Esophagus (tissue), 2 donors: Measurements from ENCODE around the gene CDHR1. TPM values are rescaled to one million over a fixed set of nuclear protein-coding genes. Genes with fewer than 3 reads are reported as not detected.

ENCODE experiments used
- H3K27ac ChIP-seq, 2 donors: one replicate each; pipeline ENCODE4 v1.5.1; 2013; ENCODE audit warnings: low read depth in 2 of 2, mild to moderate bottlenecking in 2 of 2, inconsistent platforms in 1 of 2, low read length in 1 of 2, moderate library complexity in 1 of 2
- H3K27me3 ChIP-seq, 2 donors: one replicate each; pipeline ENCODE4 v1.6.1; 2013; ENCODE audit warnings: low read length in 2 of 2, control low read depth in 1 of 2, mild to moderate bottlenecking in 1 of 2; ENCODE audit not compliant: insufficient read depth in 2 of 2, control insufficient read depth in 1 of 2
- H3K36me3 ChIP-seq, 2 donors: one replicate each; pipeline ENCODE4 v1.6.1; 2013; ENCODE audit warnings: low read length in 1 of 2; ENCODE audit not compliant: control insufficient read depth in 2 of 2, insufficient read depth in 2 of 2
- H3K4me1 ChIP-seq, 2 donors: one replicate each; pipeline ENCODE4 v1.6.1; 2013; ENCODE audit warnings: low read length in 1 of 2; ENCODE audit not compliant: control insufficient read depth in 2 of 2, insufficient read depth in 2 of 2
- H3K4me3 ChIP-seq, 2 donors: one replicate each; pipeline ENCODE4 v1.5.1; 2013; ENCODE audit warnings: low read length in 2 of 2, mild to moderate bottlenecking in 2 of 2, low read depth in 1 of 2, moderate library complexity in 1 of 2
- H3K9me3 ChIP-seq, 2 donors: one replicate each; pipeline ENCODE4 v1.6.1; 2013; ENCODE audit warnings: mild to moderate bottlenecking in 2 of 2, low read depth in 1 of 2, low read length in 1 of 2, moderate library complexity in 1 of 2; ENCODE audit not compliant: control insufficient read depth in 2 of 2, insufficient read depth in 1 of 2
- WGBS, 2 donors: extraction: QIAGEN DNeasy Blood & Tissue Kit; methylation state at CpG; one replicate each; pipeline ENCODE4 v1.1.7; 2013; 5-methylcytosine and 5-hydroxymethylcytosine counted together
- polyA plus RNA-seq, 2 donors: library from polyadenylated mRNA; stranded (reverse); fragments of 200-250 nt; gene quantifications; one replicate each; pipeline ENCODE4 v1.2.3, GENCODE V29; 2013
- donor health status: healthy with polysubstance abuse.
- donor health status: Bipolar disorder and iron deficiency.

Gene CDHR1
- polyA plus RNA-seq, 2 donors, result 5.0 to 16.1 TPM

- Histone ChIP-seq H3K4me3 (no peak overlapping the region), H3K36me3 (peaks cover 0 to 4% of the 10 kb centered on the region in 2 donors), H3K27me3 (no peaks in the 10 kb centered on the region), H3K27ac (no peak overlapping the region), H3K4me1 (peaks cover 16 to 21% of the 10 kb centered on the region in 2 donors), H3K9me3 (no peaks in the 10 kb centered on the region)
- 11 to 20% methylated on average over 4 of the region's 4 CpGs for WGBS, 2 donors
Observed at GRCh38 chr10:84196083-84196482, 1.7 kb downstream of the CDHR1 start.

GRCh38 chr10:84196941-84197340 lies 2.6 kb downstream of the CDHR1 start:
- H3K27me3 ChIP-seq, result no peaks in the 10 kb centered on the region
- no peak overlapping the region for H3K4me3 ChIP-seq
- H3K9me3 ChIP-seq, result no peaks in the 10 kb centered on the region
- H3K27ac ChIP-seq, result no peak overlapping the region
- peaks cover 14 to 16% of the 10 kb centered on the region in 2 donors for H3K4me1 ChIP-seq
- WGBS, 2 donors, result 44 to 50% methylated on average over 5 of the region's 5 CpGs
- peaks cover 0 to 4% of the 10 kb centered on the region in 2 donors for H3K36me3 ChIP-seq

- Histone ChIP-seq H3K4me3 (no peak overlapping the region), H3K27ac (no peak overlapping the region), H3K4me1 (peaks cover 14 to 16% of the 10 kb centered on the region in 2 donors), H3K27me3 (no peaks in the 10 kb centered on the region), H3K36me3 (peaks cover 0 to 4% of the 10 kb centered on the region in 2 donors), H3K9me3 (no peaks in the 10 kb centered on the region)
- 78 to 81% methylated on average over 5 of the region's 5 CpGs for WGBS, 2 donors
Observed at GRCh38 chr10:84197643-84198042, 3.3 kb downstream of the CDHR1 start.

- Histone ChIP-seq H3K36me3 (peaks cover 0 to 4% of the 10 kb centered on the region in 2 donors), H3K9me3 (no peaks in the 10 kb centered on the region), H3K27me3 (no peaks in the 10 kb centered on the region), H3K4me3 (no peak overlapping the region), H3K27ac (no peak overlapping the region), H3K4me1 (peaks cover 14 to 16% of the 10 kb centered on the region in 2 donors)
- WGBS, 2 donors, result 87 to 89% methylated on average over 7 of the region's 7 CpGs
Observed at GRCh38 chr10:84198206-84198915, 4.0 kb downstream of the CDHR1 start.

GRCh38 chr10:84200537-84201243 lies 6.4 kb downstream of the CDHR1 start:
- Histone ChIP-seq H3K27me3 (no peaks in the 10 kb centered on the region), H3K9me3 (no peaks in the 10 kb centered on the region), H3K4me1 (peaks cover 2 to 6% of the 10 kb centered on the region in 2 donors), H3K4me3 (no peak overlapping the region), H3K36me3 (peaks cover 0 to 4% of the 10 kb centered on the region in 2 donors), H3K27ac (no peak overlapping the region)
- WGBS, 2 donors, result 75 to 79% methylated on average over 11 of the region's 11 CpGs

- H3K36me3 ChIP-seq, result peaks cover 0 to 4% of the 10 kb centered on the region in 2 donors
- peaks cover 2 to 6% of the 10 kb centered on the region in 2 donors for H3K4me1 ChIP-seq
- H3K27me3 ChIP-seq, result no peaks in the 10 kb centered on the region
- H3K27ac ChIP-seq, result no peak overlapping the region
- no peak overlapping the region for H3K4me3 ChIP-seq
- no peaks in the 10 kb centered on the region for H3K9me3 ChIP-seq
- WGBS, 2 donors, result 63 to 69% methylated on average over 6 of the region's 6 CpGs
Observed at GRCh38 chr10:84201244-84201606, 6.9 kb downstream of the CDHR1 start.

GRCh38 chr10:84201682-84202081 lies 7.3 kb downstream of the CDHR1 start:
- Histone ChIP-seq H3K27me3 (no peaks in the 10 kb centered on the region), H3K27ac (no peak overlapping the region), H3K36me3 (peaks cover 0 to 4% of the 10 kb centered on the region in 2 donors), H3K4me3 (no peak overlapping the region), H3K9me3 (no peaks in the 10 kb centered on the region), H3K4me1 (peaks cover 2 to 3% of the 10 kb centered on the region in 2 donors)
- 91% methylated on average over 11 of the region's 11 CpGs for WGBS, 2 donors

GRCh38 chr10:84202349-84202748 lies 8.0 kb downstream of the CDHR1 start:
- Histone ChIP-seq H3K27me3 (no peaks in the 10 kb centered on the region), H3K4me3 (no peak overlapping the region), H3K9me3 (no peaks in the 10 kb centered on the region), H3K4me1 (no peaks in the 10 kb centered on the region), H3K36me3 (peaks cover 0 to 4% of the 10 kb centered on the region in 2 donors), H3K27ac (no peak overlapping the region)
- WGBS, 2 donors, result 90 to 92% methylated on average over 5 of the region's 5 CpGs

GRCh38 chr10:84204122-84204521 lies 9.8 kb downstream of the CDHR1 start:
- WGBS, 2 donors, result 85% methylated on average over 4 of the region's 4 CpGs
- Histone ChIP-seq H3K9me3 (no peaks in the 10 kb centered on the region), H3K4me3 (no peak overlapping the region), H3K27me3 (no peaks in the 10 kb centered on the region), H3K27ac (no peak overlapping the region), H3K36me3 (peaks cover 0 to 4% of the 10 kb centered on the region in 2 donors), H3K4me1 (no peaks in the 10 kb centered on the region)
